HG03521 (cell line): ENCODE results near the gene ACOXL.

ENCODE experiments used
- ATAC-seq: cut with Tn5 transposase; IDR thresholded peaks from one replicate; pipeline ENCODE4 v1.9.1; 2021; ENCODE audit warnings: mild to moderate bottlenecking, moderate library complexity; ENCODE audit not compliant: unreplicated experiment

Gene ACOXL

DNA sequence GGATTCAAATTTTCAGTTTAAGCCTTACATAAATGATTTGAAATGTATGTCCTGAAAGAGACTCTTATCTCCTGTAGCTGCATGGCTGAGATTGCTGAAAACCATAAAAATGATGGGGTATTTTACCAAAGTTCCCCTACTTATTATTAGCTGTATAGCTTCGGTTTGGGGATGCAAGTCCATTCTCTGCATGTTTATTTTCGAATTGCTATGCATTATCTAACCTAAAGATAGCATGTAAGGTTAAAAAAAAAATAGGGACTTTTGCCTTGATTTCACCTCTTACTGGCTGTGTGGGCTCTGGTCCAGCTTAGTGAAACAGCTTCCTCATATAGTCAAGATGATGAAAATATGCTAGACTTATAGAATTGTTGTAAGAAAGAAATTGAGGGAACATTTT is 14.0 kb upstream of the ACOXL start:
- no peak for ATAC-seq

DNA sequence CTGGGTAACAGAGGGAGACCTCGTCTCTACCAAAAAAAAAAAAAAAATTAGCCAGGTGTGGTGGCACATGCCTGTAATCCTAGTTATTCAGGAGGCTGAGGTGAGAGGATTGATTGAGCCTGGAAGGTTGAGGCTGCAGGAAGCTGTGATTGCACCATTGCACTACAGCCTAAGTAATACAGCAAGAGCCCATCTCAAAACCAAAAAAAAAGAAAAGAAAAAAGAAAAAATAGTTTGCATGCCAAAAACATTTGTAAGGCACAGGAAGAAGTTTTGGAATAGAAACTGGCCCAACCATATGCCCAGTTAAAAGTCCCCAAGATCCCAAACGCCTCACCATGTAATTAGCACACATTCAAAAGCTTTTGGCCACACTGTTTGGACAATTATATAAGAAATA is 13.4 kb upstream of the ACOXL start:
- no peak for ATAC-seq

DNA sequence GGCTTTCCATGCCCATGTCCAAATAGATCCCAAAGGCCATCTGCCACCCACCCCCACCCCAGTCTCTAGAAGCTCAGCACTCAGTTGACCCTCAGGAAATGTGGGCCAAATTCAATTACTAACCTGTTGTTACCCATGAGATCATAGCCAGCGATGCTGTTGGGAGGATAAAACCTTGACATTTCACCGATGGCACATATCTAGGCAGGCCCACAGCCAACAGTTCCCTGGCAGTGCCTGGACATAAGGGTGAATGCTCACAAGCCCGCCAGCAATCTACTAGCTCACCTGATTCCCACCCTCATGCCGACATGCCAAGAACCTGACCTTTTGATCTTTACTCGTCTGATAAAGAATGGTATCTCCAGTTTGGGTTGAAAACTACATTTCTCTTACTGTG is 11.8 kb upstream of the ACOXL start:
- no peak for ATAC-seq

DNA sequence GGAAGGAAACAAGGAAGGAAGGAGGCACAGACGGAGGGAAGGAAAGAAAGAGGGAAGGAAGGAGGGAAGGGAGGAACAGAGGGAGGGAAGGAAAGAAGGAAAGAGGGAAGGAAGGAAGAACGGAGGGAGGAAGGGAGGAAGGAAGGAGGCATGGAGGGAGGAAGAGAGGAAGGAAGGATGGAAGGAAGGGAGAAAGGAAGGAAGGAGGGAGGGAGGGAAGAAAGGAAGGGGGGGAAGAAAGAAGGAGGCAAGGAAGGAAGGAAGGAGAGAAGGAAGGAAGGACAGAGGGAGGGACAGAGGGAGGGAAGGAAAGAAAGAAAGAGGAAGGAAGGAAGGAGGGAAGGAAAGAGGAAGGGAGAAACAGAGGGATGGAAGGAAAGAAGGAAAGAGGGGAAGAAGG is 7.6 kb upstream of the ACOXL start:
- ATAC-seq, result no peak

- ATAC-seq, result no peak
Measured at GRCh38 chr2:110725370-110725769, 7.0 kb upstream of the ACOXL start.

DNA sequence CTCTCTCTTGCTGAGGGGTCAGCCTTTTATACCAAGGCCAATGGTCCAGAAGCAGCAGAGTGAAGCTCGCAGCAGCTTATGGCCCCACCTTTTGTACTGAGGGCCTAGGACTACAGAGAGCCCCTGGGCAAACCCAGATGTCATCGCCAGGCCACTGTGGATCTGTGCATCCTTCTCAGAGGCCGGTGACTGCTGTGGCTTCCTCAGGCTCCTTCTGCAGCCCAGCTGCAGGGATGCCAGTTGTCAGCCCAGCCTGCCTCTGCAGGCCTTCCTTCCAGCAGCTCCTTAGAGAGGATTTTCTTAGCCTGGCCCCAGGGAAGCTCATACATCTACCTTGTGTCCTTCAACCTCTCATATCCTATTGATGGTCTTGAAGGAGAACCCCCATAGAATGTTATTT is 6.5 kb upstream of the ACOXL start:
- ATAC-seq, result no peak

DNA sequence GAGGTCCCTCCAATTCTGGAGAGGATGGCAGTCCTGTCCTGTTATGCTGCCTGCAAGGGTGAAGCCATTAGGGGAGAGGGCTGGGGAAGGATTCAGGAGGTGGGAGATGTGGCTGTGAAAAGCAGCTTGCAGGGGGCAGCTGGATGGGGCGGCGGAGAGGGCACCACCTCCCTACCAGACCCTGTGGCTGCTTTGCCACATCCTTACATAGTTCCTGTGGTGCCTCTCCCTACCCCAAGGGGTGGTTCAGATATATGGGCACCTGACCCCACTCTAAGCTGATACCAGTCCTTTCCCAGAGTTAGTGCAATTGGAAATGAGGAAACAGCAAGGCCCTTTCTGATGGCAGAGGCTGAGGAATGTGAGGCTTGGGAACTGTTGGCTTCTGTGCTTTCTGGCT is 6.1 kb upstream of the ACOXL start:
- no peak for ATAC-seq

DNA sequence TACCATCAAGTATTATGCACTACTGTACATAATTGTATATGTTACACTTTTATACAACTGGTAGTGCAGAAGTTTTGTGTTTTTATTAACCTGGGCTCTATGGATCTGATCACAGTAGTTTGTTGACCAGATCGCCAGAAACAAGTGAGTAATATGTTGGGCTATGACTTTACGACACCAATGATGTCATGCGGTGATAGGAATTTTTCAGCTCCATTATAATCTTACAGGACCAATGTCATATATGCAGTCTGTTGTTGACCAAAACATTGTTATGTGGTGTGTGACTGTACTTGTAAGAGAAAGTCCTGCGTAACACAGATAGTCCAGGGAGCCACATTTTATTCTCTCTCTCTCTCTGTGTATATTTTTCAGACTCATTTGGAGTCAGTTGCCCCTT is 4.5 kb upstream of the ACOXL start:
- no peak for ATAC-seq

GRCh38 chr2:110729106-110729505 is 3.3 kb upstream of the ACOXL start:
- no peak for ATAC-seq

DNA sequence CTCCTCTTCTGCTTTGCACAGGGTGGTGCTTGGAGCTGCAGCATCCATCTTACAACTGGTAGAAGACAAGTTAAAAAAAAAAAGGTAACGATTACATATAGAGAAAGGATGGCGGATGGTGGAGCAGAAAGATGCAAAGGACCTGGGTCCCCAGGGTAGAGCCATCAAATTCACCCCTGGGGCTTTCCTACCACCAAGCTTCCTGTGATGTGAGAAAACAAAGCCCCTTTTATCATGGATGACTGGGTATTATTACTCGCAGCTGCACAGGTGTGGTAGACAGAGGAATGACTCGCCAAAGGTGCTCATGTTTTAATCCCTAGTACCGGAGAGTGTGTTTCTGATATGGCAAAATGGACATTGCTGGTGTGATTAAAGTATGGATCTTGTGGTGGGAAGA is 1.3 kb upstream of the ACOXL start:
- ATAC-seq, result no peak

GRCh38 chr2:110735366-110735765 is 3.0 kb downstream of the ACOXL start:
- ATAC-seq, result no peak

- ATAC-seq, result no peak
Measured at GRCh38 chr2:110737783-110738182, 5.4 kb downstream of the ACOXL start.

DNA sequence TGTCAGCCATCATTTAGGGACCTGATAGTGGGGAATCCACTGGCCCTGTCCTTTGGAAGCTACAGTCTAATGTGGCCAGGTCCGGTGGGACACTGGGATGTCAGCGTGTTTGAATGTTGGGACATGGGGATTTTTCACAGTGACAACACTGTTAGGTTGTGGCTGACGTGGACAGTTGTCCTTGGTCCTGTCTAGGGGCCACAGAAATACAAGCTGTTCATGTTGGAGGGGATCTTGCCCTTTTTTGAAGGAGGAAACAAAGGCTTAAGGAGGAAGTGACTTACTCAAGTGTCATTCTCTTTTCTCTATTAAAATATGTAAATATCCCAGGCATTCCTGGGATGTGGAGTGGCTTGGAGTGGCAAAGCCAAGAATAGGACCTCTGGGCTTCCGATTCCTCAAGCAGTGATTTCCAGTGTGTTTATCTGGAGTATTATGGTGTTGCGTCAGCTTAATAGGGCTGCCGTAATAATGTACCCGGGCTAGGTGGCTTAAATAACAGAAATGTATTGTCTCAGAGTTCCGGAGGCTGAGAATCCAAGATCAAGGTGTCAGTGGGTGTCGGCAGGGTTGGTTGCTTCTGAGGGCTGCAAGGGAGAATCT is 8.5 kb downstream of the ACOXL start:
- no peak for ATAC-seq

GRCh38 chr2:110741491-110741980 is 9.2 kb downstream of the ACOXL start:
- ATAC-seq, result no peak

- no peak for ATAC-seq
Measured at GRCh38 chr2:110742412-110742811, 10.0 kb downstream of the ACOXL start.

DNA sequence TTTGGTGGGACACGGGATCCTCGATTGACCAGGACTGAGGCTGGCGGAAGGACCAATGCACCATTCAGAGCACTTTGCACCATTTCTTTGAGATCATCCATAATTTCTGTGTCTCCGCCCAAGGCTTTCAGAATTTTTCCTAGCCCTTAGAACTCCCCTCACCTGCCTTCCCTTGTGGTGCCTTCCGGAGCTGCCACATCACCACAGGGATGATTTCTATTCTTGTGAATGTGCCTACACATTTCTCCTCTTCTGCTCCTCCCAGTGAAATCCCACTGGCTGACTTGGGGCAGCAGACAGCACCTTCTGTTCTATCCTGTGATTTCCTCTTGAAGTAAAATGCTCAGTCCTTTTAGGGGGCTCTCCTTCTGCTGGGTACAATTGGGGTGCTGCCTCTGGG is 11.2 kb downstream of the ACOXL start:
- no peak for ATAC-seq

DNA sequence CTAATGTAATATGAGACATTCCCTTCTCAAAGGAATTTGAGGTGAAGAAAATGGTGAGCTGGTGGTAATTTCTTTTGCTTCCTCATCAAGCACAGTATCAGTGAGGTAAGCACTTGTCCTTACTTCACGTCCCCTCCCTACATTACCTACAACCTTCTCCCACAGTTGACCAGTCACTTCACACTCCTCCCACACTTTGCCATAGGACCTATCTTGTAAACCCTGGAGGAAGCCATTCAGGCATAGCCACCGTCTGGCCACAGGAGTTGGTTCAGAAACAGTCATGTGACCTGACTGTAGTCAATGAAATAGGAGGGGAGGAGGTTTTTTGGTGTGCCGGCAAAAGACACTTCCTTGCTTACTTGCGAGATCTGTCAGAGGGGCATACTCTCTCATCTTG is 12.1 kb downstream of the ACOXL start:
- ATAC-seq, result no peak

DNA sequence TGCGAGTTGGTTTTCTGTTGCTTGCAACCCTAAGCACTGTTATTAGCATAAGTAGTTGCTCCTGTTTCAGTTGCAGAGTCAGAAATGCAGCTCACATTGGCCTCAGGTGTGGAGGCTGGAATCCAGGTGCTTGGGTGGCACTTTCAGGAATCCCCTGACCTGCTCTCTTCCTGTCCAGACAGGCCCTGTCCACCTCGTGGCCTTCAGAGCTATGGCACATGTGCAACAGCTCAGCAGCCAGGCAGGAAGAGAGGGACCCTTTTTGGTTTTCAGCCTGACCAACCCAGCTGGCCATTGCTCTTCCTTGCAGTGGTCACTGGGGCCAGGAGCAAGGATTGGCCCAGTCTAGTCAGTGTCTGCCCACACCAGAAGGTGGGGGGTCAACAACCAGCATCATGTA is 12.7 kb downstream of the ACOXL start:
- no peak for ATAC-seq

GRCh38 chr2:110746586-110747521 is 14.5 kb downstream of the ACOXL start:
- ATAC-seq, result no peak

DNA sequence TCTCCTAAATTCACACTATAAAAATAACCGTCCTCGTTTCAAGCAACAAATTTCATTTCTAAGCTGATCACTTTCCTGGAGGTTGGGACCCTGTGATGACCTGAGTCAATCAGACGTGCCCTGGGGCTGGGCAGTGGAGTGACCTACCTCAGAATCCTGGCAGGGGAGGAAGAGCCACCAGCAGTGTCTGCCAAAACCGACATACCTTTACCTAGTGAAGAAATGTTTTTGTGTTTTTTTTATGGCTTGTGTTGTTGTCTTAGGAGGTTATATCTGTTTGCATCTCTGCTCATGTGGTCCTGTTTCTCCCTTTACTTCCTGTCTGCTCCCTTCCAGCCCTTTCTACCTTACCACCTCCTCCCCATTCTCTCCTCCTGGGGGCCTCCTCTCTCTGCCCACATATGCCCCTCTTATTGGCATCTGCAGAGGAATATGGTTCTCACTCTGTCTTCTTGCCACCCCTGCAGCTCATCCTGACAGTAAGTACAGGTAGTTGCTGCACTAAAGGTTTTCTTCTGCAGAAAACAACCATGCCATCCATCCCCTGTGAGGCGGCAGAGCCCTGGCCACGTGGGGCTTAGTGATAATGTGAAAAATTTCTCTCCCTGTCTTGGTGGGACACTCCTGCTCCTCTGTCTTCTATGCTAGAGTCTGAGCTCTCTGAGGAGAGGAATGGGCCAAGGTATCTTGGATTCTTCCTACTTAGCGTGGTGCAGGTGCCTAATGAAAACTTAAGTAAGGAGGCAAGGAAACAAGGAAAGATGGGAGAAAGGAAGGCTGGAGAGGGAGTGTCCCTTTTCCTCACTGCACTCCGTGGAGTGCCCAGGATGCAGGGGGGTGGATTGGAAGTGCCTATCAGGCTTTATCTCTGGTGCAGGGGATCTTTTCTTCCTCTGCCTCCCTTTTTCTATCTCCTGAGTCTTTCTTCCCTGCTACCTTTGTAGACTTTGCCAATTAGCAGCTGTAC is 15.4 kb downstream of the ACOXL start:
- ATAC-seq, result no peak

GRCh38 chr2:110748489-110748867 is 16.1 kb downstream of the ACOXL start:
- peak; percentile 95 for ATAC-seq
